GM19240 (cell line): ENCODE measurements around the gene PATJ.

Source experiments
- DNase-seq: peaks from one replicate; pipeline ENCODE4 v3.0.0; 2011; ENCODE audit warnings: low spot score; ENCODE audit not compliant: insufficient read length

PATJ gene

DNA sequence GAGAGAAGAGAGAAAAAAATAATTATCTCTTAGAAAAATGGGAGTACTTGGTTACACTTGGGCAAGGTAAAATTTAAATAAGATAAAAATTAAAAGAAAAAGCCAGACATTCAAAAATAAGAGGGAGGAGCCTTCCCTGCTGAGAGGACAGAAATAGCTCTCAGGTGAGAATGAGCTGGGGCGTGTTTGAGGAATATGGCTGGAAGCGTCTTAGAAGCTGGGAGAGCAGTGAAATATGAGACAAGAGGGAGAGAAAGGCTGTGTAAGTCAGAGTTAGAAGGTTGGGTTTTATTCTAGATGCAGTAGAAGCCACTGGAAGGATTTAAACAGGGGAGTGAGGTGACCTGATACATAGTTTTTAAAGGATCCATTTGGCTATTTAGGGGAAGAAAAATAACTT is 298.2 kb downstream of the PATJ start:
- no peak for DNase-seq

DNA sequence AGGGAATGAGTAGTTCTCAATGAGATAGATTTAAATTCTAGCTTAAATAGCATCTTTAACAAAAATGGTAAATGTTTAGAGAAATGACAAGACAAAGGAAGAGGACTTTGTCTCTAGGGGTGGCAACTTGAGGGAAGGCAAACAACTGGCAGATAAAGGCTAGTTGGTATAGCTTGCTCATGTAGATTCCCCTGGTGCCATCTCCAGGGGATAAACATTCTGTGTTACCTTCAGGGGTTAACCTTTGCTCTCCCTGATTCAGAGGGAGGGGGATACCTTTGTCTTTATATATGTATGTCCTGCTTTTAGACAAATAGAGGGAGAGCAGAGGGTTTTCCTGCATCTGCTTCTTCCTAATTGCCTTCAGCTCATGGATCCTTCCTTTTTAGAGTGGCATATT is 298.7 kb downstream of the PATJ start:
- DNase-seq: no peak

DNA sequence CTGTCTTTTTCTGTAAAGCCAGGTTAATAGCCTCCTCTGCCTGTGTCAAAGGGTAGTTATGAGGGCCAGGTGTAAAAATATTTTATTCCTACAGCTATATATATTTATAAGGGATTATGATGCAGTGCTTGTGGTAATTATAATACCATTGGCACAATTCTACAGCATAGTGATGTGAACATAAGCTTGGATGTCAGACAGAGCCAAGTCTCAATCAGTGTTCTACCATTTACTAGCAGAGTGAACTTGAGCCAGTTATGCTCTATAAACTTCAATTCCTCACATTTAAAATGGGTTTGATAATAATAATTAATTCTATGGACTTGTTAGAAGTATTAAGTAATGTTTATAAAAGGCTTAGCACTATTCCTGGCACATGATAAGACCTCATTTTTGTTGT is 300.9 kb downstream of the PATJ start:
- no peak for DNase-seq

DNA sequence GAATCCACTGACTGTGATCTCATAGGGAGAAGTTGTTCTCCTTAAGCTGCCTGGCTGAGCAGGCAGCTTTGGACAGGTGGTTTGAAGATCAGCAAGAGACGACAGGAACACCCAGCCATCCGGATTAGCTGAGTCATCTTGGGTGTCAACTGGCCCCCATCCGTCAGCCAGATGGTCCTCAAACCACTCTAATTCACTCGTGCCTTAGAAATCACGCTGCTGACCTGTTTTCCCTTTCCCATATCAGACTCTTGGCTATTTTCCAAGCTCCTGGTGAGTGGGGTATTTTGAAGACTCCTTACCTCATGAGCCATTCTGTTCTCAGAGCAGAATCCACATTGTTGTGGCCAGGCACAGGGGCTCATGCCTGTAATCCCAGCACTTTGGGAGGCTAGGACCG is 303.3 kb downstream of the PATJ start:
- no peak for DNase-seq

DNA sequence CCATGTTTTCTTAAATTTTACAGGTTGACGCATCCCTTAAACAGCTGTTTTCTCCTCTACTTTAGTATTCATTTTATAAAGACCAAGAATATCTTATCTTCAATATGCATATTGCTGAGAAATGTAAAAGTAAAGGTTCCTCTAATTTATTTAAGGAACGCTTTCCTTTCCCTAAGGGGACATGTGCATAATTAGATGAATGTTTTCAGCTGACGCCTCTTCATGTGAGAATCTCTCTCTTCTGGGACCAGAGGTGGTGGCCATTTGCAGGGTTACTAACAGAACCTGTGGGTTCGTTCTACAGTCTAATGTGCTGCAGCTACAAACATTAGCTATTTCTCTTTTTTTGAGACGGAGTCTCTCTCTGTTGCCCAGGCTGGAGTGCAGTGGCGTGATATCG is 304.6 kb downstream of the PATJ start:
- DNase-seq: no peak

DNA sequence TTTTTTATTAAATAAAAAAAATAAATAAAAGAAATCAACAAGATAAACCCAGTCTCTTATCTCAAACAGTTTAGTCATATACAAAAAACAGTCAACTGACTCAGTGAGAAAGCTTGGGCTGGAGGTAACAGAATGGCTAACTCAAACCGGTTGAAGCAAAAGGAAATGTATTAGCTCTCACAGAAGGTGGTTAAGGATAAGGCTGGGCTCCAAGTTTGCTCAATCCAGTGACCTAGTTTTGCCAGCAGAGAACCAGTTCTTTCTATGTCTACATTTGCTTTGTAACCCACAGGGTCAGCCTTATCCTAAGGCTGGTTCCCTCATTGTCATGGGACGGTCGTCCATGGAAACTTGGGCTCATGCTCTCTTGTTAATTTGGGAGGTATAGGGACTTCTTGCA is 307.9 kb downstream of the PATJ start:
- DNase-seq: no peak

DNA sequence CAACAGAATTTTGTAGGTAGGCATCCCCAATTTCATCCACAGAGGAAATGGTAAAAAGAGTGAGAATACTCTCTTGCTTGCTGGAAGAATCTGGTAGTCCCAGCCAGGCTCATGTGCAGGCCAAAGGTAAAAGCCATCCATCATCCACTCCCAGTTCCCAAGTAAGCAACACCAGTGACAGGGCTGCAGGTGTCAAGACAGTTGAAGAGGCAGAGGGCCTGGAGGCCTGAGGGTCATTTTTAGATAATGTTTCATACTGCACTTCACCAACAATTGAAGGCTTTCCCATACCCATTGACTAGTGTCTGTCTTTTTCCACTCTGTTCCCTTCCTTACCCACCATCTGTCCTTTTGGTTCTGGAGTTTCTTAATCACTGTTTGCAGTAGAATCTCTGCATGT is 310.7 kb downstream of the PATJ start:
- no peak for DNase-seq

DNA sequence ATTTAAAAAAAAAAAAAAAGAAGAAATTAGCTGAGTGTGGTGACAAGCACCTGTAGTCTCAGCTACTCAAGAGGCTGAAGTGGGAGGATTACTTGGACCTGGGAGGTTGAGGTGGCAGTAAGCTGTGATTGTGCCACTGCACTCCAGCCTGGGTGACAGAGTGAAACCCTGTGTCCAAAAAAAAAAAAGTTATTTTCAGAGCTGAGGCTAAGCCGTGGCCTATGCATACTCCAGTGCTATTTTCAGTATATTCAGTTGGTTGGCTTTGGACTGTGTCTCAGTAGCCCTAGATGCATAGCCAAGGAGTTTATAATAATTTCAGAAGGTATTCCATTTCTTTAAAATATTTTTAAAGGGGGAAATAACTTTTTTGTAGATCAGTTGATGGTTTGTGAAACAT is 311.9 kb downstream of the PATJ start:
- DNase-seq: no peak

DNA sequence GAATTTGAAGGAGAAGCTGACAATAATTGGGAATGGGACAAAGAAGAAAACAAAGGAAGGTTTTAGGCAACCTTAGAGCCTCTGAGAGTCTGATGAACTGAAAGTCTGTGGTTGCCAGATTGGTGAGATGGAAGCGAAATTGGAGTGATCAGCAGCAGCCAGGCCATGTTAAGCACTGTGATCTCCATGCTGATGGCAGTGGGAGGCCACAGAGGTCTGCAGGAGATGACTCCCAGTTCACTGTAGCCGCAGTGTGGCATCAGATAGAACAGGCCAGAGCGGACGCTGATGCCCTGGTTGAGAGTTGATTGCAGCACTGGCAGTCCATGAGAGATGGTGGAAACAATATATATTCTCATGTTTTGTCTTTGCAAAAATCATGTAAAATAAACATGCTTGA is 314.9 kb downstream of the PATJ start:
- no peak for DNase-seq

DNA sequence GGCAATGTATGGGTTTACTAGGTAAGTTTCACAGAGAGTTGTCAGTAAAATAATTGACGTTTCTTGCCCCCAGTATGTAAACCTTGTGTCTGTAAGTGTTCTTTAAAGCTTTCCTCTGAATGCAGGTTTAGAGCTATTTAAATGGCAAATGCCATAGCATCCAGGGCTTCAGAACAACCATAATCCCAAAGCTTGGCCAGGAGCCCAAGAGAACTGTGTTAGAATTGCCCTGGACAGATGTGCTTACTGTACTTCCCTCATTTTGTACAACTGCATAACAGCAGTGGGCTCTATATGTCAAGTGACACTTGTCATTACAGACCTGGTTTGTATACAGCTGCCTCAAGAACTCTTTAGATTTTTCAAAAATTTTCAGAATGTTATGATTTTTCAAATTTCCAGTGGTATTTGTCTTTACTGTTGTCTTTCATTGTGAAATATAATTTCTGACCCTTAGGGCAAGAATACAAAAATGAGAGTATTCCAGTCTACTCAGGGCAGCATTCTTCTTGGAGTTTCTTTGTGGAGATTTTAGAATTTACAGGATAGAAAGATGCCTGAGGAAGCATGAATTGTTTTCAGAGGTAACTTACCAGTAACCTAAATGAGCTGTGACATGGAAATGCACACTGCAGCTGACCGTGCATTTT is 315.5 kb downstream of the PATJ start:
- no peak for DNase-seq

DNA sequence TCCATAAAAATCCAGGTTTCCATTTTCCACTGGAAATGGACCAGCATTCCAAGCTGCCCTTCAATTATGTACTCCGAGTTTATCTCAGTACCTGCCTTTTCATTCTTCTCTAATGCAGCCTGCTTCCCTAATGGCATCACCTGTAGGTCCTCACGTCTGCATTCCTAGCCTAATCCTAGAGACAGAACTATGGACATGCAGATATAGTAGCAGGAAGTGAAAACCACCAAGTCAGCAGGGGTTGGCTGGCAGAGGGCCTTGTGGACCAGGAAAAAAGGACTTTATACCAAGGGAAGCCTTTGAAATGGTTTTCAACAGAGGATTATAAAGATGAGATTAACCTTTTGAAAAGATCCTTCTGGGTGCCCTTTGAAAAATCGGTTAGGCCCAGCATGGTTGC is 316.7 kb downstream of the PATJ start:
- DNase-seq: no peak

DNA sequence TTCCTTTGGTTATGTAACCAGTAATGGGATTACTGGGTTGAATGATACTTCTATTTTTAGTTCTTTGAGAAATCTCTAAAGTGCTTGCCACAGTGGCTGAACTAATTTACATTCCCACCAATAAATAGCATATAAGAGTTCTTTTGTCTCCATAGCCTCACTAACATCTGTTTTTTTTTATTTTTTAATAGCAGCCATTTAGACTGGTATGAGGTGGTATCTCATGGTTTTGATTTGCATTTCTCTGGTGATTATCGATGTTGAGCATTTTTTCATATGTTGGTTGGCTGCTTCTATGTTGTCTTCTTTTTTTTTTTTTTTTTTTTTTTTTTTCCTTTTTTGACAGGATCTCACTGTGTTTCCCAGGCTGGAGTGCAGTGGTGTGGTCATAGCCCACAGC is 319.8 kb downstream of the PATJ start:
- DNase-seq: no peak

DNA sequence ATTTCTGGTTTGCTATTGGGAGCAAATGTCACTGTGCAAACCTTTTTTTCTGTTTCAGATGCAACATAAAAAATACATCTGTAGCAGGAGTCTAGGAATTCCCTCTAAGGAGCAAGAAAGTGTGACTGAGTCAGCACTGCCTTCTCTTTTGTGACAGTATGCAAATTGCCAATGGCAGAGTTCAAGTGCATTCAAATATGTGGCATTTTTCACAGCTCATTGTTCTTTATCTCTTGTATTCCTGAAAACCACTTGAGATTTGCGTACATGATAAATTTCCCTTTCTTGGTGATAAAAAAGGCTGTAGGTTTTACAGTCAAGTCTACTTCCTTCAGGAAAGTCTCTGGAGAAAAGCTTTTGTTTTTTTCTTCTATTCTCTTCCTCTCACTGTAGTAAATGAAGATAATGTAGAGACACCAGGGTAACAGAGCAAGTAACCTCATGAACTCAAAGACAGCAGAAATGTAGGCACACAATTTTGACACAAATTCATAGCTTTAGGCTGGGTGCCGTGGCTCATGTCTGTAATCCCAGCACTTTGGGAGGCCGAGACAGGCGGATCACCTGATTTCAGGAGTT is 322.6 kb downstream of the PATJ start:
- no peak for DNase-seq

DNA sequence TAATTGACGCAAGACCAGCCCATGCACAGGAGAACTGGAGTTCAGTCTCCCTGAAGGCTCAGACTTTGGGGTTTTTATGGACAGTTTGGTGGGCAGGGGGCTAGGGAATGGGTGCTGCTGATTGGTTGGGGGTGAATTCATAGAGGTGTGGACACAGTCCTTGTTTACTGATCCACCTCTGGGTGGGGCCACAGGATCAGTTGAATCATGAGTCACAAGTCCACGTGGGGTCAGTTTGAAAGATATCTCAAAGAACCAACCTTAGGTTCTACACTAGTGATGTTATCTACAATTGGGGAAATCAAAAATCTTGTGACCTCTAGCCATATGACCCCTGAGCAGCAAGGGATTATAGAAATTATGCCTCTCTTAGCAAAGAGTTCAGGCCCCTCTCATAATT is 324.4 kb downstream of the PATJ start:
- no peak for DNase-seq

DNA sequence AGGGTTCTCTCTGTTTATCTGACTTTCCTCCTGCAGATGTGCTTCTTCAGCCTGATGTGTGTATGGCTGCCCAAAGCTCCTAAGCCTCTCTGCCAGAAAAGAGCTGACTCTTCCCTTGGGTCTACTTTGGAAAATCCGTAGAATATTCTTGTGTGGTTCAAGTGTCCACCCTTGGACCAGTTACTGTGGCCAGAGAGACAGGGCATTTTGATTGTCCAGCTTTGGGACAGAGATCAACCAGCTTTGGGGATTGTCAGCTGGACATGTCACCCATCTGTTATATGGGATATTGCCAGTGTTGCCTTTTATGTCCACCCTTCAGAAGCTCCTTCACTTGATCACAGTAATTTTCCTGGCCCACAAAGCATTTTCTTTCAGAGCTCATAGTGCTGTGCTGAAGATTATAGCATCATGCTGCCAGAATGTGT is 326.1 kb downstream of the PATJ start:
- no peak for DNase-seq

DNA sequence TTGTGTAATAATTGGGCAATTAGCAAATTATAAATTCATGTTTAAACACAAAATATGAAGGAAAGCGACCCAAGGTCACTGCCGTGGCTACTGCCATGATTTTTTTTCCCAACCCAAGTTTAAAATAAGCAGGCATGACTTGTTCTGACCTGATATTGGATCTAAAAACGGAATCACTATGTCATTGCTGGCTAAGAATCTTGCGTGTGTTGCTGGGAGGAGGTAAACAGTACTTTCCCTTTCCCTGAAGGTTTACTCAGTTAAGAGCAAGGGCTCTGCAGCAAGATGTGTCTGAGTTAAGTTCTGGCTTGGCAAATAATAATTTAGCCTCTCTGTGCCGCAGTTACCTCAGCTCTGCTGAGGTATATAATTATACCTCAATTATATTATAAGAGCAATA is 326.7 kb downstream of the PATJ start:
- DNase-seq: no peak

DNA sequence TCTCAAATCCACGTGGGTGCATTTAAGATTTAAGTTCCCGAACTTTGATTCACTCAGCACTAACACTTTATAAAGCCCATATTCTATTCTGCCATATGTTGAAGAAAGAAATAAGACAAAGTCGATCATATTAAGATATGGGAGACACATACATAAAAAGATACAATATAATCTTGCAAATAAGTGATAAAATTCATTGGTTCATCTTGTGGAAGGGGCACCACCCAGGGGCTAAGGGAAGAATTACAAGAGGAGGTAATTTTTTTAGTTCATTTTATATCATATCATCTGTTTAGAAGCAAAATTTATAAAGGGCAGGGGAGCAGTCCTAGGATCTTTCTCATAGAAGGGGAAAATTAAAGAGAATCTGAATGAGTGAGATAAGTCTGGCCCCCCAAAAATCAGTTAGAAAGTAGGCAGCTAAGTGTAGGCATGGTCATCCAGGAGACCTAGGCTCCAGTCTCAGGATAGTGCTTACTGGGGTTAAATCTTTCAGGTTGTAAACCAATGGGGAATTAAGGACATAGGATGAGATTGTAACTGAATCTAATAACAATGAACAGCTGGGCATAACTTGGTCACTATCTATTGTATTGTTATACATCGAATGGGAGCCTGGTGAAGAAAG is 328.2 kb downstream of the PATJ start:
- no peak for DNase-seq

DNA sequence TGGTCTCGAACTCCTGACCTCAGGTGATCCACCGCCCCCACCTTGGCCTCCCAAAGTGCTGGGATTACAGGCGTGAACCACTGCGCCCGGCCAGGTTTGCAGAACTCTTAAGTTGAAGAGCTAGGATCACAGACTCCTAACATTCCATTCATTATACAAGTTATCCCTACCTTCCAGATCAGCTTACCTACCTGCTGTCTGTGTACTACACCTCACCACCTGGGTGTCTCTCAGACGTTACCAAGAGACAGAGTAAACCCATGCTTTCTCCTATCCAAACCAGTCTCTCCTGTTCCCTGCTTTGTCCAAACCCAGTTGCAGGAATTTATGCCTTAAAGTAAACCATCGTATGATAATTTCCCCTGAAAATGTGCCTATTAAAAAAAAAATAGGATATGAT is 329.4 kb downstream of the PATJ start:
- DNase-seq: no peak

DNA sequence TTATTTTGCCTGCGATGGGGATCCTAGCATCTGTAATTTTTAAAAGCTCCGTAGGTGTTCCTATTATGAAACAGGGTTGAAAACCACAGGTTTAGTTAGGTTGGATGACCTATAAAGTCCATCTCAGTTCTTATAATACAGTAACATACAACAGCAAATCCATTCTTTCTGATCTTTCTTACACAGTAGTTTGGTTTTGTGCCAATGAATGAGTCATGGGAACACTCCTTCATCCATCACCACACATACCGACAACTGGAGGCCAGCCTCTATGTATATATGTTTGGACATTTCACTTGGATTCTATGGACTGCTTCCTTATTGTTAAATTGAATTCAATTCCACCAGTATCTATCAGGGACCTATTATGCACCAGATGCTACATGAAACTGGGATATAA is 334.0 kb downstream of the PATJ start:
- no peak for DNase-seq

DNA sequence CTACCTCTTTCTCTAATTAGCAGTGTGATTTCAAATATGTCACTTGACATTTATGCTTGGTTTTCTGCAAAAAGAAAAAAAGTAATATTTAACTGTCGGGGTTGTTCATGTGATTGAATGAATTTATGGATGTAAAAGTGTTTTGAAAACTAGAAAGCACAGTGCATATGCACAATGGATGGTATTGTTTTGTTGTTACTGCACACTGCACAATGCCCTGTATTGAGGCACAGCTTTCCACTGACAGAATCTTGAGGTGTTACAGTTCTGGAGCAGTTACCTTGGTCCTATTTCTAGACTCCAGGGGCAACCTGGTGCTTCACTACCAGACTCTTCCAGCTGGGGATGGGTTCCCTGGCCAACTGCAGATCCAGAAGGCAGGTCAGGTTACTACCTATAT is 335.5 kb downstream of the PATJ start:
- DNase-seq: no peak

DNA sequence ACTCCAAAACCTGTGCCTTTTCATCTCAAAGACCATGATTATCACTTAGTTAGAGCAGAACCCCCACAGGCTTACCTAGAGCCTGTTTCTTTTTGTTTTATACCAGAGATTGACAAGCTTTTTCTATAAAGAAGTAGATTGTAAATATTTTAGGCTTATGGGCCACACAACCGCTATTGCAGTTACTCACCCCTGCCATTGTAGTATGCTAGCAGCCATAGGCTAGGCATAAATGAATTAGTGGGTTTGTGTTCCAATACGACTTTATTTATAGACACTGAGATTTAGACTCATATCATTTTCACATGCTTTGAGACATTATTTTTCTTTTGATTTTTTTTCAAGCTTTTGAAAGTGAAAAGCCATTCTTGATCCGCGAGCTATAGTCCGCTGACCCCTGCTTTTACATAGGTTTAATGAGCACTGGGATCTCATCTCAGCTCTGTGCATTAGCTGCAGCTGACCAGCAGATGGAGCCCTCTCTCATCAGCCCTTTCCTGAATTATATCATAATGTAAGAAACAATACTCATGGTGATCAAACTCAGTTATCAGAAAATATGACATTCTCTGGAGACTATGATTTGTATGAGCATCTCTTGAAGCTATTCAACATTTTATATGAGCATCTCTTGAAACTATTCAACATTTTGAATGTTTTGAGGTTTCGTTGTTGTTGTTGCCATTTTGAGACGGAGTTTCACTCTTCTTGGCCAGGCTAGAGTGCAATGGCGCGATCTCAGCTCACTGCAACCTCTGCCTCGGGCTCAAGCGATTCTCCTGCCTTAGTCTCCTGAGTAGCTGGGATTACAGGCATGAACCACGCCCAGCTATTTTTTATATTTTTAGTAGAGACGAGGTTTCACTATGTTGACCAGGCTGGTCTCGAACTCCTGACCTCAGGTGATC is 340.4 kb downstream of the PATJ start:
- DNase-seq: no peak

DNA sequence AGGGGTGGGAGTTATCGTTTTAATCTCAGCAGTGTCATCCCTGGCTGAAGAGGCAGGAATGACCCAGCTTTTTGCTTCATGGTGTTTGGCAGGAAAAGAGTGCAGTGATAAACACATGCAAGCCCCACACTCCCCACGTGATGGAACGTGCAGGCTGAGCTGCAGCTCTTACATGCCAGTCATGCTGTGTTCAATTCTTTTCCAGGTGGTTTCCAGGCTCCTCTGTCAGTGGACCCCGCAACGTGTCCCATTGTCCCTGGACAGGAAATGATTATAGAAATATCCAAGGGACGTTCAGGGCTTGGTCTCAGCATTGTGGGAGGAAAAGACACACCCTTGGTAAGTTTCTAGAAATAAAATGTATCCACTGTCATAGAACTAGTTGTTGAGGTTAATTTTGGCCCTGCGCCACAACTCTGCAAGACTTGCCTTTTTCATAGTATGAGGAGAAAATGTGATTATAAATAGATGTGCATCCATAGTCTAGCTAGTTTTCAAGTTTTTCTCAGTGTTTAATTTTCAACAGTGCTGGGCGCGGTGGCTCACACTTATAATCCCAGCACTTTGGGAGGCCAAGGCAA is 342.1 kb downstream of the PATJ start:
- DNase-seq: no peak
